HepG2 (cell line): Measurements from ENCODE around the gene LUC7L. TPM values are rescaled to one million over a fixed set of nuclear protein-coding genes. Genes with fewer than 3 reads are reported as not detected.

Experiments
- CBFB ChIP-seq: sonication (generic); formaldehyde crosslinking; IDR thresholded peaks from 2 replicates; pipeline ENCODE4 v1.4.0; 2020; ENCODE audit warnings: missing genetic modification reagents
- CCDC6 ChIP-seq: sonication (generic); formaldehyde crosslinking; IDR thresholded peaks from 2 replicates; pipeline ENCODE4 v1.8.1; 2022; ENCODE audit warnings: mild to moderate bottlenecking, missing genetic modification reagents, moderate library complexity
- HMG20A ChIP-seq: IDR thresholded peaks from 2 replicates; pipeline ENCODE4 v1.6.1; 2016; ENCODE audit warnings: borderline replicate concordance
- POGK ChIP-seq: sonication (generic); formaldehyde crosslinking; conservative IDR thresholded peaks from 2 replicates; pipeline ENCODE4 v1.8.0; 2022; ENCODE audit warnings: mild to moderate bottlenecking, moderate library complexity, missing genetic modification reagents
- PTBP1 ChIP-seq: fragments of 200-400 bp; formaldehyde crosslinking; IDR thresholded peaks from 2 replicates; pipeline ENCODE4 v1.6.1; 2018; ENCODE audit warnings: low read length, low read depth; ENCODE audit not compliant: poor library complexity, severe bottlenecking
- RCOR2 ChIP-seq: IDR thresholded peaks from 2 replicates; pipeline ENCODE4 v1.6.1; 2016; ENCODE audit warnings: missing biosample characterization, missing genetic modification reagents
- RFXANK ChIP-seq: IDR thresholded peaks from 2 replicates; pipeline ENCODE4 v1.6.1; 2016
- SMARCE1 ChIP-seq: fragments of 450-650 bp; IDR thresholded peaks from 2 replicates; pipeline ENCODE4 v1.6.1; 2017; ENCODE audit warnings: borderline replicate concordance
- SUZ12 ChIP-seq: fragments of 150-350 bp; IDR thresholded peaks from 2 replicates; pipeline ENCODE4 v1.6.1; 2014; ENCODE audit warnings: low read depth, low read length
- TOE1 ChIP-seq: sonication (generic); formaldehyde crosslinking; IDR thresholded peaks from 2 replicates; pipeline ENCODE4 v1.4.0; 2020; ENCODE audit warnings: mild to moderate bottlenecking, missing genetic modification reagents
- ZFY ChIP-seq: sonication (generic); formaldehyde crosslinking; IDR thresholded peaks from 2 replicates; pipeline ENCODE4 v1.4.0; 2020; ENCODE audit warnings: missing genetic modification reagents
- ZNF124 ChIP-seq: sonication (generic); formaldehyde crosslinking; IDR thresholded peaks from 2 replicates; pipeline ENCODE4 v1.4.0; 2020; ENCODE audit warnings: missing genetic modification reagents
- ZNF33B ChIP-seq: sonication (generic); formaldehyde crosslinking; IDR thresholded peaks from 2 replicates; pipeline ENCODE4 v1.5.1; 2020; ENCODE audit warnings: mild to moderate bottlenecking, missing genetic modification reagents
- polyA plus RNA-seq, 8 experiments: library from polyadenylated mRNA; depleted of rRNA in 3 of 8; stranded (reverse) in 7 of 8; unstranded in 1 of 8; fragments of >200 nt; fragmentation: Illumina TruSeq in 4 of 8; extraction: Trizol in 4 of 8; gene quantifications; 2 replicates each; pipeline versions ENCODE4 v1.2.1 to v1.2.3, GENCODE V29; 2011 to 2016; ENCODE audit warnings: low read depth in 4 of 8, missing spikeins in 1 of 8, mixed read lengths in 1 of 8; ENCODE audit not compliant: insufficient read depth in 1 of 8
- total RNA-seq, 5 experiments: library from RNA; depleted of rRNA; stranded (reverse); fragments of >200 nt; fragmentation: Illumina TruSeq; extraction: Trizol; gene quantifications; 2 replicates each; pipeline ENCODE4 v1.2.3, GENCODE V29; 2016; ENCODE audit warnings: low read depth in 1 of 5
- TF ChIP-seq, protein P1 (sequence below): sonication (generic); formaldehyde crosslinking; IDR thresholded peaks from 2 replicates; pipeline ENCODE4 v1.4.0; 2020; ENCODE audit warnings: missing genetic modification reagents
- TF ChIP-seq, protein P2 (sequence below): sonication (generic); formaldehyde crosslinking; IDR thresholded peaks from 2 replicates; pipeline ENCODE4 v1.5.0; 2020; ENCODE audit warnings: mild to moderate bottlenecking, missing genetic modification reagents

Gene LUC7L
- total and polyA plus RNA-seq, 2 of the 13 experiments (the other 11 are each of a cell fraction or from before 2014, with no cell fraction given): 48.7 to 56.9 TPM

GRCh38 chr16:162271-162991 lies 66.8 kb downstream of the LUC7L start (continued):
- no peak for TF ChIP-seq CCDC6 (CRISPR knock-in tag)
- TF ChIP-seq SMARCE1: no peak
- TF ChIP-seq SUZ12: no peak
- peak; percentile 32; the same call in 1 of the 2 replicates for TF ChIP-seq HMG20A (CRISPR knock-in tag)
- TF ChIP-seq RCOR2: no peak
- TF ChIP-seq RFXANK (CRISPR knock-in tag): no peak
- no peak for TF ChIP-seq ZNF124 (CRISPR knock-in tag)
- TF ChIP-seq POGK (CRISPR knock-in tag): no peak
- TF ChIP-seq ZNF33B: no peak
- no peak for TF ChIP-seq PTBP1
- 0 out of 2 replicates have a peak, but pooled peaks have one; percentile 24 for TF ChIP-seq ZFY (CRISPR knock-in tag)
- TF ChIP-seq, protein P1, sequence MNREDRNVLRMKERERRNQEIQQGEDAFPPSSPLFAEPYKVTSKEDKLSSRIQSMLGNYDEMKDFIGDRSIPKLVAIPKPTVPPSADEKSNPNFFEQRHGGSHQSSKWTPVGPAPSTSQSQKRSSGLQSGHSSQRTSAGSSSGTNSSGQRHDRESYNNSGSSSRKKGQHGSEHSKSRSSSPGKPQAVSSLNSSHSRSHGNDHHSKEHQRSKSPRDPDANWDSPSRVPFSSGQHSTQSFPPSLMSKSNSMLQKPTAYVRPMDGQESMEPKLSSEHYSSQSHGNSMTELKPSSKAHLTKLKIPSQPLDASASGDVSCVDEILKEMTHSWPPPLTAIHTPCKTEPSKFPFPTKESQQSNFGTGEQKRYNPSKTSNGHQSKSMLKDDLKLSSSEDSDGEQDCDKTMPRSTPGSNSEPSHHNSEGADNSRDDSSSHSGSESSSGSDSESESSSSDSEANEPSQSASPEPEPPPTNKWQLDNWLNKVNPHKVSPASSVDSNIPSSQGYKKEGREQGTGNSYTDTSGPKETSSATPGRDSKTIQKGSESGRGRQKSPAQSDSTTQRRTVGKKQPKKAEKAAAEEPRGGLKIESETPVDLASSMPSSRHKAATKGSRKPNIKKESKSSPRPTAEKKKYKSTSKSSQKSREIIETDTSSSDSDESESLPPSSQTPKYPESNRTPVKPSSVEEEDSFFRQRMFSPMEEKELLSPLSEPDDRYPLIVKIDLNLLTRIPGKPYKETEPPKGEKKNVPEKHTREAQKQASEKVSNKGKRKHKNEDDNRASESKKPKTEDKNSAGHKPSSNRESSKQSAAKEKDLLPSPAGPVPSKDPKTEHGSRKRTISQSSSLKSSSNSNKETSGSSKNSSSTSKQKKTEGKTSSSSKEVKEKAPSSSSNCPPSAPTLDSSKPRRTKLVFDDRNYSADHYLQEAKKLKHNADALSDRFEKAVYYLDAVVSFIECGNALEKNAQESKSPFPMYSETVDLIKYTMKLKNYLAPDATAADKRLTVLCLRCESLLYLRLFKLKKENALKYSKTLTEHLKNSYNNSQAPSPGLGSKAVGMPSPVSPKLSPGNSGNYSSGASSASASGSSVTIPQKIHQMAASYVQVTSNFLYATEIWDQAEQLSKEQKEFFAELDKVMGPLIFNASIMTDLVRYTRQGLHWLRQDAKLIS: no peak
- TF ChIP-seq, protein P2, sequence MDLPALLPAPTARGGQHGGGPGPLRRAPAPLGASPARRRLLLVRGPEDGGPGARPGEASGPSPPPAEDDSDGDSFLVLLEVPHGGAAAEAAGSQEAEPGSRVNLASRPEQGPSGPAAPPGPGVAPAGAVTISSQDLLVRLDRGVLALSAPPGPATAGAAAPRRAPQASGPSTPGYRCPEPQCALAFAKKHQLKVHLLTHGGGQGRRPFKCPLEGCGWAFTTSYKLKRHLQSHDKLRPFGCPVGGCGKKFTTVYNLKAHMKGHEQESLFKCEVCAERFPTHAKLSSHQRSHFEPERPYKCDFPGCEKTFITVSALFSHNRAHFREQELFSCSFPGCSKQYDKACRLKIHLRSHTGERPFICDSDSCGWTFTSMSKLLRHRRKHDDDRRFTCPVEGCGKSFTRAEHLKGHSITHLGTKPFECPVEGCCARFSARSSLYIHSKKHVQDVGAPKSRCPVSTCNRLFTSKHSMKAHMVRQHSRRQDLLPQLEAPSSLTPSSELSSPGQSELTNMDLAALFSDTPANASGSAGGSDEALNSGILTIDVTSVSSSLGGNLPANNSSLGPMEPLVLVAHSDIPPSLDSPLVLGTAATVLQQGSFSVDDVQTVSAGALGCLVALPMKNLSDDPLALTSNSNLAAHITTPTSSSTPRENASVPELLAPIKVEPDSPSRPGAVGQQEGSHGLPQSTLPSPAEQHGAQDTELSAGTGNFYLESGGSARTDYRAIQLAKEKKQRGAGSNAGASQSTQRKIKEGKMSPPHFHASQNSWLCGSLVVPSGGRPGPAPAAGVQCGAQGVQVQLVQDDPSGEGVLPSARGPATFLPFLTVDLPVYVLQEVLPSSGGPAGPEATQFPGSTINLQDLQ (CRISPR knock-in tag): no peak
- no peak for TF ChIP-seq CBFB (CRISPR knock-in tag)
- TF ChIP-seq TOE1 (CRISPR knock-in tag): no peak
